GM18511 (cell line): ENCODE results near the gene PAXX.
A peak's percentile ranks its signal among the peaks of the same experiment; 100 is the strongest.

Experiments
- ATAC-seq: cut with Tn5 transposase; IDR thresholded peaks from one replicate; pipeline ENCODE4 v1.9.1; 2021; ENCODE audit warnings: mild to moderate bottlenecking, moderate library complexity; ENCODE audit not compliant: unreplicated experiment

PAXX gene

GRCh38 chr9:136980669-136981478, 11.3 kb upstream of the PAXX start:
- no peak for ATAC-seq

GRCh38 chr9:136981588-136982231, 10.5 kb upstream of the PAXX start:
- no peak for ATAC-seq

GRCh38 chr9:136982232-136983051, 9.8 kb upstream of the PAXX start, which contains the start of gene LCNL1:
LCNL1 (plus strand) TSS chr9:136982993; CDS start chr9:136983587, 594 bp downstream.
- no peak for ATAC-seq

- no peak for ATAC-seq
Observed at GRCh38 chr9:136983167-136983566, 9.1 kb upstream of the PAXX start.

- ATAC-seq, result no peak
Observed at GRCh38 chr9:136983656-136984314, 8.4 kb upstream of the PAXX start.

GRCh38 chr9:136984464-136985026, 7.7 kb upstream of the PAXX start:
- no peak for ATAC-seq

GRCh38 chr9:136985027-136985602, 7.1 kb upstream of the PAXX start:
- ATAC-seq, result no peak

- no peak for ATAC-seq
Observed at GRCh38 chr9:136985853-136986252, 6.4 kb upstream of the PAXX start.

GRCh38 chr9:136988872-136989271, 3.4 kb upstream of the PAXX start:
- no peak for ATAC-seq

GRCh38 chr9:136990242-136990911, 1.8 kb upstream of the PAXX start:
- no peak for ATAC-seq

- peak; percentile 9 for ATAC-seq
Observed at GRCh38 chr9:136992819-136993369, 672 bp downstream of the PAXX start.

GRCh38 chr9:136994180-136994887, 2.1 kb downstream of the PAXX start:
- no peak for ATAC-seq

- no peak for ATAC-seq
Observed at GRCh38 chr9:136994888-136995230, 2.6 kb downstream of the PAXX start.

GRCh38 chr9:136995362-136995761, 3.1 kb downstream of the PAXX start:
- ATAC-seq, result no peak

- no peak for ATAC-seq
Observed at GRCh38 chr9:136995772-136996311, 3.6 kb downstream of the PAXX start.

- ATAC-seq, result no peak
Observed at GRCh38 chr9:136996361-136997292, 4.4 kb downstream of the PAXX start, which contains the start of gene CLIC3. CLIC3 (minus strand) TSS chr9:136996568; CDS start chr9:136996543, 25 bp downstream.

- no peak for ATAC-seq
Observed at GRCh38 chr9:136997371-136997770, 5.1 kb downstream of the PAXX start.
